Esophagus squamous epithelium (tissue), 5 donors: ENCODE results near the gene ZSCAN1. TPM values are rescaled to one million over a fixed set of nuclear protein-coding genes. Genes with fewer than 3 reads are reported as not detected.

Experiments used
- DNase-seq: peaks from one replicate; lab custom pipeline; 2025; lab: John Stamatoyannopoulos, UW
- H3K27ac ChIP-seq, 4 donors: fragments of 200-600 bp; sonication (generic); one replicate each; pipeline ENCODE4 v1.5.1; 2016 to 2019; ENCODE audit warnings: mild to moderate bottlenecking in 1 of 4
- H3K27me3 ChIP-seq, 4 donors: fragments of 200-600 bp; sonication (generic); 1 replicate in 3 of 4; 2 replicates in 1 of 4; pipeline versions ENCODE4 v1.5.1 to v1.6.0; 2017 to 2021; ENCODE audit warnings: antibody characterized with exemption in 1 of 4
- H3K36me3 ChIP-seq, 3 donors: fragments of 200-600 bp; sonication (generic); one replicate each; pipeline ENCODE4 v1.5.1; 2016 to 2019
- H3K4me1 ChIP-seq, 3 donors: fragments of 200-600 bp; sonication (generic); one replicate each; pipeline ENCODE4 v1.5.1; 2017 to 2019
- H3K4me3 ChIP-seq, 4 donors: fragments of 200-600 bp; sonication (generic); 1 replicate in 3 of 4; 2 replicates in 1 of 4; pipeline ENCODE4 v1.5.1; 2016 to 2019; ENCODE audit warnings: mild to moderate bottlenecking in 2 of 4, moderate library complexity in 1 of 4
- H3K9me3 ChIP-seq, 3 donors: fragments of 200-600 bp; sonication (generic); one replicate each; pipeline ENCODE4 v1.5.1; 2016 to 2019
- POLR2A ChIP-seq, 4 donors: fragments of 450-650 bp; IDR thresholded peaks; one replicate each; pipeline ENCODE4 v1.6.1; 2017; ENCODE audit warnings: antibody characterized with exemption in 4 of 4, mild to moderate bottlenecking in 4 of 4, moderate library complexity in 3 of 4
- WGBS, 2 donors: methylation state at CpG; one replicate each; pipeline ENCODE4 v1.1.5; 2018; 5-methylcytosine and 5-hydroxymethylcytosine counted together
- intact Hi-C: fragments of 100-400 bp; cut with DNase I; formaldehyde crosslinking; loops from one replicate; pipeline ENCODE4 v1.15.0; 2022
- total RNA-seq, 4 donors: library from RNA; depleted of rRNA; stranded (reverse); fragments of >200 nt; gene quantifications; one replicate each; pipeline ENCODE4 v1.1.0, GENCODE V29; 2016
- TF ChIP-seq, protein P1 (sequence below), 6 experiments: fragments of 450-650 bp in 4 of 6; fragments of 200-600 bp in 2 of 6; sonication (generic) in 2 of 6; IDR thresholded peaks; one replicate each; pipeline ENCODE4 v1.5.1; 2016 to 2019; ENCODE audit warnings: antibody characterized with exemption in 6 of 6, mild to moderate bottlenecking in 4 of 6, moderate library complexity in 4 of 6
- donor health status: DM: yes; HTN: yes; CAD: no.

Gene ZSCAN1
- total RNA-seq, 4 donors from 2014 or later = 0.48 TPM; not detected in 3

DNA sequence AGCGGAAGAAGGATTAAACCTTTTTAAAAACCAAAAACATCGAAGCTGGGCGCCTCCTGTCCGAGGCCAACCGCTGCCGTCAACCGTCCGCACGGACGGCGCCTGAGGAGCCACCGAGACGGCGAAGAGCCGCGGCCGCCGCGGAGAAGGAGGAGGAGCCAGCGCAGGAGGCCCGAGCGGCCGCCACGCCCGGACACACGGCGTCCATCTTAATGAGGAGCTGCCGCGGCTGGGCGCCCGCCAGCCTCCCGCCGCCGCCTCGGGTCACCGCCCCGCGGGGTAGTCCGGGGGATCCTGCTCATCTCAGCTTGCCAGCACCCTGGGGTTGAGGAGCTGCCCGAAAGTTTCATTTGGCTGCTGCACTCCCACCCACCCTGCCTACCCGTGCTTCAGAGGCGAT is 10.6 kb downstream of the ZSCAN1 start:
- no peaks in the 10 kb centered on the region for H3K4me1 ChIP-seq
- H3K27ac ChIP-seq = no peak overlapping the region
- H3K9me3 ChIP-seq = peaks cover 0 to 97% (median 73%) of the 10 kb centered on the region in 3 donors
- 73 to 78% methylated on average over 25 to 39 of the region's 42 CpGs for WGBS, 2 donors
- H3K4me3 ChIP-seq = no peak overlapping the region
- H3K36me3 ChIP-seq = no peaks in the 10 kb centered on the region
- intact Hi-C loops = no loop called here
- H3K27me3 ChIP-seq = no peaks in the 10 kb centered on the region
- TF ChIP-seq, protein P1, sequence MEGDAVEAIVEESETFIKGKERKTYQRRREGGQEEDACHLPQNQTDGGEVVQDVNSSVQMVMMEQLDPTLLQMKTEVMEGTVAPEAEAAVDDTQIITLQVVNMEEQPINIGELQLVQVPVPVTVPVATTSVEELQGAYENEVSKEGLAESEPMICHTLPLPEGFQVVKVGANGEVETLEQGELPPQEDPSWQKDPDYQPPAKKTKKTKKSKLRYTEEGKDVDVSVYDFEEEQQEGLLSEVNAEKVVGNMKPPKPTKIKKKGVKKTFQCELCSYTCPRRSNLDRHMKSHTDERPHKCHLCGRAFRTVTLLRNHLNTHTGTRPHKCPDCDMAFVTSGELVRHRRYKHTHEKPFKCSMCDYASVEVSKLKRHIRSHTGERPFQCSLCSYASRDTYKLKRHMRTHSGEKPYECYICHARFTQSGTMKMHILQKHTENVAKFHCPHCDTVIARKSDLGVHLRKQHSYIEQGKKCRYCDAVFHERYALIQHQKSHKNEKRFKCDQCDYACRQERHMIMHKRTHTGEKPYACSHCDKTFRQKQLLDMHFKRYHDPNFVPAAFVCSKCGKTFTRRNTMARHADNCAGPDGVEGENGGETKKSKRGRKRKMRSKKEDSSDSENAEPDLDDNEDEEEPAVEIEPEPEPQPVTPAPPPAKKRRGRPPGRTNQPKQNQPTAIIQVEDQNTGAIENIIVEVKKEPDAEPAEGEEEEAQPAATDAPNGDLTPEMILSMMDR (IDR thresholded peaks at IDR 0.05) = no peak
- TF ChIP-seq POLR2A (IDR thresholded peaks at IDR 0.05) = no peak
- no peak for DNase-seq

DNA sequence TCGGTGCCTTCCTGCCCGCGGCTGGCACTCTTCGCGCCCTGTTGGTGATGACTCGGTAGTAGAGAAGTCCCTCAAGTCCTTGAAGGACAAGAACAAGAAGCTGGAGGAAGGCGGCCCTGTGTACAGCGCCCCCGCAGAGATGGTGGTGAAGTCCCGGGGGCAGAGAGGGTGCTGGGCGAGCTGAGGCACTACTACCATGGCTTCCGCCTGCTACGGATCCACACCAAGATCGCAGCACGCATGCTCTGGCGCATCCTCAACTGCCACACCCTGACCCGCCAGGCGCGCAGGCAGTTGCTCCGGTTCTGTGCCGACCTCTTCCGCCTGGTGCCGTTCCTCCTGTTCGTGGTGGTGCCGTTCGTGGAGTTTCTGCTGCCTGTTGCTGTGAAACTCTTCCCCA is 11.1 kb downstream of the ZSCAN1 start:
- H3K36me3 ChIP-seq = no peaks in the 10 kb centered on the region
- TF ChIP-seq, protein P1 (IDR thresholded peaks at IDR 0.05) = no peak
- no peak for TF ChIP-seq POLR2A (IDR thresholded peaks at IDR 0.05)
- intact Hi-C loops = no loop called here
- no peaks in the 10 kb centered on the region for H3K4me1 ChIP-seq
- H3K27me3 ChIP-seq = no peaks in the 10 kb centered on the region
- H3K4me3 ChIP-seq = no peak overlapping the region
- DNase-seq = no peak
- H3K9me3 ChIP-seq = peaks cover 0 to 99% (median 74%) of the 10 kb centered on the region in 3 donors
- no peak overlapping the region for H3K27ac ChIP-seq
- WGBS, 2 donors = 93% methylated on average over 14 to 17 of the region's 26 CpGs

DNA sequence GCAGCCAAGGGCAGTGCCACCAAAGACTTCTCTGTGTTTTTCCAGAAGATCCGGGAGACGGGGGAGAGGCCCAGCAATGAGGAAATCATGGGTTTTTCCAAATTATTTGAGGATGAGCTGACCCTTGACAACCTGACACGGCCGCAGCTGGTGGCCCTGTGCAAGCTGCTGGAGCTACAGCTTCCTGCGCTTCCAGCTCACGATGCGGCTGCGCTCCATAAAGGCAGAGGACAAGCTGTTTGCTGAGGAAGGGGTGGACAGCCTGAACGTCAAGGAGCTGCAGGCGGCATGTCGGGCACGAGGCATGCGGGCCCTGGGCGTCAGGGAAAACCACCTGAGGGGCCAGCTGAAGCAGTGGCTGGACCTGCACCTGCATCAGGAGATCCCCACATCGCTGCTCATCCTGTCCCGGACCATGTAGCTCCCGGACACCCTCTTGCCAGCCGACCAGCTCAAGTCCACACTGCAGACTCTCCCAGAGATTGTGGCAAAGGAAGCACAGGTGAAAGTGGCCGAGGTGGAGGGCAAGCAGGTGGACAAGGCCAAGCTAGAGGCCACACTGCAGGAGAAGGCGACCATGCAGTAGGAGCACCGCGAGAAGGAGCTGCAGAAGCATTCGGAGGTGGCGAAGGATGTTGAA is 11.7 kb downstream of the ZSCAN1 start:
- WGBS, 2 donors = 88 to 95% methylated on average over 14 to 16 of the region's 24 CpGs
- Histone ChIP-seq H3K9me3 (peaks cover 0 to 99% (median 73%) of the 10 kb centered on the region in 3 donors), H3K4me1 (no peaks in the 10 kb centered on the region), H3K4me3 (no peak overlapping the region), H3K27me3 (no peaks in the 10 kb centered on the region), H3K27ac (no peak overlapping the region), H3K36me3 (no peaks in the 10 kb centered on the region)
- TF ChIP-seq, protein P1 (IDR thresholded peaks at IDR 0.05) = no peak
- no peak for TF ChIP-seq POLR2A (IDR thresholded peaks at IDR 0.05)
- no peak for DNase-seq
- intact Hi-C loops = no loop called here

DNA sequence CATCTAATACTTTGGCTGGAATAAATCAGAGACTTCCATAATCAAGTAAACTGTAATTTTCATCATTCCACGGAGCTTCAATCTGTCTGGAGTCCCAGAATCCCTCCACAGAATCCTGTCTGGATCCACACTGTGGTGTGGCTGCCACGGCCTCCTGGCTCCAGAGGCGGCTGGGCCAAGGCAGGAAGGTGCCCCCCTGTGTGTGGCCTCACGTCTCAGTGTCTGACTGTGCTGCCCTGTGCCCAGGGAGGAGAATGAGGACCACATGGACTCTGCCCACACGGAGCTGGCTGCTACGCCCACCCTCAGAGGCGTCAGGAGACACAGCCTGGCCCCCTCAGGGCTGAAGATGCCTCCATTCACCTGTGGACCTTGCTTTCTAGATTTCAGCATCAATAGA is 13.0 kb downstream of the ZSCAN1 start:
- intact Hi-C loops = no loop called here
- WGBS, 2 donors = 40 to 83% methylated on average over 1 to 4 of the region's 7 CpGs
- no peak overlapping the region for H3K27ac ChIP-seq
- no peaks in the 10 kb centered on the region for H3K27me3 ChIP-seq
- H3K4me1 ChIP-seq = no peaks in the 10 kb centered on the region
- H3K9me3 ChIP-seq = peaks cover 0 to 99% (median 70%) of the 10 kb centered on the region in 3 donors
- no peak for DNase-seq
- TF ChIP-seq, protein P1 (IDR thresholded peaks at IDR 0.05) = no peak
- TF ChIP-seq POLR2A (IDR thresholded peaks at IDR 0.05) = no peak
- no peaks in the 10 kb centered on the region for H3K36me3 ChIP-seq
- no peak overlapping the region for H3K4me3 ChIP-seq

DNA sequence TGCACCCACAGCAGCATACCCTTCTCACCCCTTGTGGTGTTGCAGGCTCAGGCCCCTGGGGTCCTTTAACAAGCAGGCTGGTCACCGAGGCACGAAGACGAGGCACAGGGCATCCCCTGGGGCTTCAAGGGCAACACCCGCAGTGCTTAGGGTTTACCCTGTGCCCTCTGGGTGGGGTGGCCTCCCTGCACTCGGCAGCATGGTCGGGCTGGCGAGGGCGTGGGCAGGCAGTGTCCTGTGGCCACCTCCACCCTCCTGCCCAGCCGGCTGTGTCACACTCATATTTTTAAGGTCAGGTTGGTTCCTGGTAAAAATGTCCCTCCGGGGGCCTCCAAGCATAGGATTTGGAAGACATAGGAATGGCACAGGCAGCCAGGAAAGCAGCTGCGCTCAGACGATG is 13.8 kb downstream of the ZSCAN1 start:
- Histone ChIP-seq H3K4me3 (no peak overlapping the region), H3K27ac (no peak overlapping the region), H3K27me3 (no peaks in the 10 kb centered on the region), H3K9me3 (peaks cover 0 to 99% (median 65%) of the 10 kb centered on the region in 3 donors), H3K4me1 (no peaks in the 10 kb centered on the region), H3K36me3 (no peaks in the 10 kb centered on the region)
- 86 to 95% methylated on average over 7 of the region's 12 CpGs for WGBS, 2 donors
- intact Hi-C loops = no loop called here
- DNase-seq = no peak
- no peak for TF ChIP-seq POLR2A (IDR thresholded peaks at IDR 0.05)
- TF ChIP-seq, protein P1 (IDR thresholded peaks at IDR 0.05) = no peak
